ENCODE results near the gene TEPSIN.

DNA sequence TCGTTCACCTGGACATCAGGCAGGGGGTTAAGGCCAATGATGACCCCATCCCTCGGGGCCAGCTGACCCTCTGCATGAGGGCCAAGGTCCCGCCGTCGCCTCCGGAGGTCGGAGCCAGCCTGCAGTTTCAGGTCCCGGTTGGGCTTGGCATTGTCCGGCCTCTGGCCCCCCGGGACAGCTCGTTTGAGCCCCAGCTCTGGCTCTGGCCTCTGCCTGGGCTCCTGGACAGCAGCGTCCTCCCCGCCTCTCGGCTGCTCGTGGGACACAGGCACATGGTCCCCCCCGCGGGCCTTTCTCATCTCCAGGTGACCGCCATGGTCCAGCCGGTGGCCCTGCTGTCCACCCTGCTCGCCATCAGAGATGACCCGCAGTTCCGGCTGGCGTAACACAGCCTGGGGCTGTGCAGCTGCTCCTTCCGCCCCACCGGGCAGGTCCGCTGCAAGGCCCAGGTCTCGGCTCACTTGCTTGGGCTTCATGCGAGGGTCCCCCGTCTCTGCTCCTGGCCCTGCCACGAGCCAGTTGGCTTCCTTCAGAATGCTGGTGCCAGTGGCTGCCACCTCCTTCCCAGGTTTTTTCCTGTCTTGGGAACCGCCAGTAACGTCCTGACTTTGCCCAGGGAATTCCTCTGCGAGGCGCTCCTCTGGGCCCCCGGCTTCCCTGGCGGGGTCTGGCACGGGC, 6.9 kb upstream of the TEPSIN start:
- TF ChIP-seq CTCF (IDR thresholded peaks at IDR 0.05; ENCODE audit: low read length) (no peak), EZH2phosphoT487 (IDR thresholded peaks at IDR 0.05; ENCODE audit: low read length) (no peak)
